A549 (cell line): ENCODE data around the gene FOXA1. TPM values are rescaled to one million over a fixed set of nuclear protein-coding genes. Genes with fewer than 3 reads are reported as not detected.

ENCODE experiments used
- ATAC-seq, 2 experiments: fragments of 200-7000 bp in 1 of 2; fragments of >200 bp in 1 of 2; cut with Nextera tagmentation in 1 of 2; cut with Tn5 transposase in 1 of 2; 3 replicates each; pipeline versions ENCODE4 v1.8.0 to v1.9.1; 2018 to 2020; ENCODE audit warnings: mild to moderate bottlenecking in 1 of 2, moderate library complexity in 1 of 2
- CTCF ChIA-PET: fragments of 300-600 bp; sonication (Branson Sonifier 250); formaldehyde crosslinking; extraction: SDS; loops from one replicate; lab custom pipeline; 2021; ENCODE audit warnings: antibody characterized with exemption, inconsistent platforms; lab: Yijun Ruan, JAX
- POLR2A ChIA-PET: fragments of 350-600 bp; formaldehyde crosslinking; extraction: SDS; loops from one replicate; lab custom pipeline; 2021; ENCODE audit warnings: antibody characterized with exemption, inconsistent platforms; lab: Yijun Ruan, JAX
- DNase-seq, 2 experiments: peaks; one replicate each; pipeline versions ENCODE4 v3.0.0 to v3.0.0-alpha.2; 2011 to 2016; ENCODE audit warnings: low read depth in 1 of 2, low spot score in 1 of 2
- FAIRE-seq: peaks from 2 replicates; lab custom pipeline; 2011; peaks lifted over from hg19 to GRCh38; lab: Jason Lieb, UNC
- H3K27ac ChIP-seq, 2 experiments: fragments of >200 bp; sonication (Bioruptor Twin); formaldehyde crosslinking; 3 replicates each; pipeline ENCODE4 v1.5.1; 2016 to 2017
- H3K4me1 ChIP-seq: fragments of >200 bp; sonication (Bioruptor Twin); formaldehyde crosslinking; 3 replicates; pipeline ENCODE4 v1.6.1; 2016
- H3K4me2 ChIP-seq: fragments of >200 bp; sonication (Bioruptor Twin); formaldehyde crosslinking; 3 replicates; pipeline ENCODE4 v1.6.1; 2016
- H3K4me3 ChIP-seq: fragments of >200 bp; sonication (Bioruptor Twin); formaldehyde crosslinking; 3 replicates; pipeline ENCODE4 v1.5.1; 2016
- H3K9me3 ChIP-seq: fragments of >200 bp; sonication (Bioruptor Twin); formaldehyde crosslinking; 3 replicates; pipeline ENCODE4 v1.6.1; 2016
- BCL3 ChIP-seq: fragments of >200 bp; sonication (Bioruptor Twin); formaldehyde crosslinking; IDR thresholded peaks from 3 replicates; pipeline ENCODE4 v1.6.1; 2016
- CEBPB ChIP-seq, 2 experiments: fragments of >200 bp in 1 of 2; sonication (Bioruptor Twin) in 1 of 2; formaldehyde crosslinking in 1 of 2; IDR thresholded peaks; 2 replicates each; pipeline ENCODE4 v1.6.1; 2012 to 2016
- CHD2 ChIP-seq: fragments of 150-350 bp; IDR thresholded peaks from 2 replicates; pipeline ENCODE4 v1.6.1; 2014; ENCODE audit warnings: low read length; ENCODE audit not compliant: partially characterized antibody
- CTCF ChIP-seq: fragments of >200 bp; sonication (Bioruptor Twin); formaldehyde crosslinking; IDR thresholded peaks from 3 replicates; pipeline ENCODE4 v1.5.1; 2016
- E2F6 ChIP-seq: IDR thresholded peaks from 2 replicates; pipeline ENCODE4 v1.6.1; 2012; ENCODE audit warnings: low read depth, borderline replicate concordance
- EHMT2 ChIP-seq: fragments of 200-600 bp; sonication (generic); IDR thresholded peaks from 2 replicates; pipeline ENCODE4 v1.6.1; 2016; ENCODE audit warnings: antibody characterized with exemption, low read depth, mild to moderate bottlenecking, moderate library complexity
- ELK1 ChIP-seq: fragments of 150-350 bp; IDR thresholded peaks from 2 replicates; pipeline ENCODE4 v1.6.1; 2014; ENCODE audit warnings: low read depth, mild to moderate bottlenecking, low read length
- FOSB ChIP-seq: fragments of 250-450 bp; sonication (Bioruptor Pico); IDR thresholded peaks from 2 replicates; pipeline ENCODE4 v1.5.0; 2020; ENCODE audit warnings: mild to moderate bottlenecking, moderate library complexity
- GATA3 ChIP-seq: IDR thresholded peaks from 2 replicates; pipeline ENCODE4 v1.6.1; 2012; ENCODE audit warnings: borderline replicate concordance
- HDAC2 ChIP-seq: fragments of 200-600 bp; sonication (generic); IDR thresholded peaks from 2 replicates; pipeline ENCODE4 v1.6.1; 2016
- HOXA7 ChIP-seq: fragments of 250-450 bp; sonication (Bioruptor Pico); IDR thresholded peaks from 2 replicates; pipeline ENCODE4 v1.5.0; 2020; ENCODE audit warnings: mild to moderate bottlenecking, moderate library complexity
- HOXB5 ChIP-seq: fragments of 250-450 bp; sonication (Bioruptor Pico); IDR thresholded peaks from 2 replicates; pipeline ENCODE4 v1.5.0; 2020; ENCODE audit warnings: mild to moderate bottlenecking, moderate library complexity
- NFE2L2 ChIP-seq: fragments of 150-350 bp; conservative IDR thresholded peaks from 2 replicates; pipeline ENCODE4 v1.6.1; 2014; ENCODE audit warnings: low read length
- NR3C1 ChIP-seq: fragments of >200 bp; sonication (Bioruptor Twin); formaldehyde crosslinking; IDR thresholded peaks from 3 replicates; pipeline ENCODE4 v1.6.1; 2017
- POLR2AphosphoS2 ChIP-seq: conservative IDR thresholded peaks from 2 replicates; pipeline ENCODE4 v1.6.1; 2012; ENCODE audit warnings: low read length, improper control_type of control experiment, inconsistent platforms
- RFX5 ChIP-seq: fragments of 450-650 bp; IDR thresholded peaks from 2 replicates; pipeline ENCODE4 v1.7.1; 2014; ENCODE audit warnings: antibody characterized with exemption, mild to moderate bottlenecking, moderate library complexity
- ZFP36 ChIP-seq: fragments of 450-650 bp; IDR thresholded peaks from 2 replicates; pipeline ENCODE4 v1.6.1; 2014; ENCODE audit warnings: borderline replicate concordance; ENCODE audit not compliant: partially characterized antibody
- ZSCAN20 ChIP-seq: fragments of 250-450 bp; sonication (Bioruptor Pico); IDR thresholded peaks from 2 replicates; pipeline ENCODE4 v1.8.0; 2022; ENCODE audit warnings: mild to moderate bottlenecking, moderate library complexity
- WGBS: methylation state at CpG from one replicate; pipeline ENCODE4 v1.1.6; 2017; ENCODE audit errors: missing lambda C conversion rate; 5-methylcytosine and 5-hydroxymethylcytosine counted together
- polyA plus RNA-seq, 4 experiments: library from polyadenylated mRNA; depleted of rRNA in 3 of 4; stranded (reverse); fragments of >200 nt; fragmentation: RNase III in 1 of 4; extraction: RNeasy Plus Mini Kit Qiagen cat#74134 plus additional on column Dnase treatment in 1 of 4; gene quantifications; 2 replicates in 3 of 4; 3 replicates in 1 of 4; pipeline ENCODE4 v1.2.3, GENCODE V29; 2011 to 2017

The FOXA1 gene
- polyA plus RNA-seq, 2 of the 4 experiments (the other 2 are of a cell fraction) = 5.5 to 17.9 TPM

- CTCF ChIA-PET = interaction anchor here (1.3 to 1.4 kb wide), 2 partner anchors 26 to 27 kb away, joined by 3 to 5 read pairs; partner anchors contain the start of gene FOXA1
- no peak overlapping the region for H3K27ac ChIP-seq
- POLR2A ChIA-PET = no interaction called here
- no peak overlapping the region for H3K4me3 ChIP-seq
- peaks cover 6% of the 10 kb centered on the region for H3K9me3 ChIP-seq
- 0 out of 3 replicates have a peak, but pooled peaks cover 5% of the 10 kb centered on the region for H3K4me1 ChIP-seq
- H3K4me2 ChIP-seq = no peak overlapping the region
- no peak for FAIRE-seq
- TF ChIP-seq CEBPB (IDR thresholded peaks at IDR 0.05) (no peak), ELK1 (no peak), EHMT2 (no peak), NR3C1 (no peak), HOXB5 (CRISPR knock-in tag) (no peak)
- no peak for ATAC-seq
- no peak for DNase-seq
Observed at GRCh38 chr14:37620856-37621255, 25.8 kb upstream of the FOXA1 start.

- 0 out of 3 replicates have a peak, but pooled peaks cover 1% of the 10 kb centered on the region for H3K4me1 ChIP-seq
- no peak for TF ChIP-seq RFX5
- no peak for TF ChIP-seq CTCF
- no peak for TF ChIP-seq EHMT2
- no peak for TF ChIP-seq CHD2
- no peak for TF ChIP-seq HDAC2
- TF ChIP-seq BCL3 = no peak
- TF ChIP-seq E2F6 = no peak
- no peak for TF ChIP-seq HOXA7 (CRISPR knock-in tag)
- TF ChIP-seq FOSB = no peak
- no peak for TF ChIP-seq ZSCAN20 (CRISPR knock-in tag)
- TF ChIP-seq, all 56 proteins: peak for 0
- no peak for FAIRE-seq
- no peak for DNase-seq
- no peak overlapping the region for H3K27ac ChIP-seq
- H3K4me3 ChIP-seq = no peak overlapping the region
- no peak for ATAC-seq
- H3K4me2 ChIP-seq = no peak overlapping the region
- CTCF ChIA-PET = interaction anchor here (1.2 kb wide), 1 partner anchor 20 kb away, joined by 3 read pairs; no protein-coding TSS in a partner anchor
- H3K9me3 ChIP-seq = peaks cover 26% of the 10 kb centered on the region
- WGBS = 97% methylated on average over 1 of the region's 1 CpG
- POLR2A ChIA-PET = no interaction called here
Observed at GRCh38 chr14:37618498-37619028, 23.5 kb upstream of the FOXA1 start.

GRCh38 chr14:37617864-37618365 is 22.9 kb upstream of the FOXA1 start:
- ChIA-PET POLR2A (no interaction called here), CTCF (interaction anchor here (1.2 to 1.4 kb wide), 2 partner anchors 21 to 24 kb away, joined by 3 to 6 read pairs; no protein-coding TSS in a partner anchor)
- Histone ChIP-seq H3K27ac (no peak overlapping the region), H3K4me2 (no peak overlapping the region), H3K4me3 (no peak overlapping the region), H3K4me1 (no peaks in the 10 kb centered on the region), H3K9me3 (peaks cover 26% of the 10 kb centered on the region)
- ATAC-seq (no peak), DNase-seq (no peak), FAIRE-seq (no peak)
- WGBS = 91% methylated on average over 1 of the region's 1 CpG
- TF ChIP-seq GATA3 (no peak), ZFP36 (no peak), NFE2L2 (no peak), POLR2AphosphoS2 (no peak)
